ENCODE data around the gene SLC30A1. TPM values are rescaled to one million over a fixed set of nuclear protein-coding genes. Genes with fewer than 3 reads are reported as not detected.

Gene SLC30A1
- total and polyA plus RNA-seq, 2 of the 8 experiments (the other 6 are each of a cell fraction or from before 2014, with no cell fraction given), result 4.5 to 14.0 TPM

- TF ChIP-seq CHD2 (IDR thresholded peaks at IDR 0.05; ENCODE audit: low read length), result no peak
Measured at GRCh38 chr1:211538287-211538686, 40.7 kb downstream of the SLC30A1 start (continued).
